Measurements from ENCODE around the gene CDC42BPG. TPM values are rescaled to one million over a fixed set of nuclear protein-coding genes. Genes with fewer than 3 reads are reported as not detected.

CDC42BPG gene
- total and polyA plus RNA-seq, 2 of the 8 experiments (the other 6 are each of a cell fraction or from before 2014, with no cell fraction given): 3.7 to 10.6 TPM

DNA sequence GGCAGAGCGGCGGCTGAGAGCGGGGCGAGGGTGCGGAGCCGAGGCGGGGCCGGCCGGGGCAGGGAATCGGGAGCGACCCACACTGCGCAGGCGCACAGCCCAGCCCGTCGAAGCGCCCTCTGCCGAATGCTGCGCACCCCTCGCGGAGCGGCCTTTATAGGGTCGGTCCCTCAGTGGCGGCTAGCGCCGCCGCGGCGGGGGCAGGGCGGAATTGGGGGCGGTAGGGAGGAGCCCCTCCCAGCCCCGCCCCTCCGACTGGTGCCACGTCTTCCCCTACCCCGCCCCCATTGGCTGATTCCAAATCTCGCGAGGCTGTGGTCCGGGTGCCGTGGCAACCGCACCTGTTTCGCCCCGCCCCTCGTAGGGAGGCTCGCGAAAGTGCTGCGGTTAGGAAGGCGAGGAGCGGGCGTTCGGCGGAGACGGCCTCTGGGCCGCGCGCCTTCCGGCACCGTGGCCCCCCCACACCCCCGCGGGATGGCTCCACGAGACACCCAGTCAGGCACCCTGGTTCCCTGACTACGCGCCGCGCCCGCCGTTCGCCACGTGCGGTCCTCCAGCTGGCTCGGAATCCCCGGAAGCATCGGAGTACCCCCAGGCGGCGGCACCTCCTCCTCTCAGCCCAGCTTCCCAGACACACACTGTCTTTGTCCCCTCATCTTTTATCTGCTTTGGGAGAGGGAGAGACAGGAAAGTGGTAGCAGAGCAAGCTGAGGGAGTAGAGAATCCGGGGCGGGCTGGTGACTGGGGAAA lies 34.2 kb upstream of the CDC42BPG start, which contains the start of gene EHD1 (continued):
- TF ChIP-seq CBX8 (IDR thresholded peaks at IDR 0.05; ENCODE audit: borderline replicate concordance, low read depth, low read length) (no peak), SP2 (IDR thresholded peaks at IDR 0.05; ENCODE audit: low read length) (no peak), SIX5 (IDR thresholded peaks at IDR 0.05; ENCODE audit: low read depth, low read length) (no peak), SIN3A (conservative IDR thresholded peaks at IDR 0.05 in 1 of 2, IDR thresholded peaks at IDR 0.05 in 1 of 2; ENCODE audit: low read depth in 1 of 2, low read length in 2 of 2) (0 out of 4 replicates have a peak, but pooled peaks of 1 of the 2 experiments have one; percentile 6), FOSL1 (IDR thresholded peaks at IDR 0.05; ENCODE audit: insufficient read depth, low read depth, low read length) (no peak), HDAC2 (IDR thresholded peaks at IDR 0.05; ENCODE audit: borderline replicate concordance in 1 of 2, low read depth in 2 of 2, low read length in 2 of 2) (no peak), ATF3 (IDR thresholded peaks at IDR 0.05; ENCODE audit: insufficient read depth, low read depth, low read length) (0 out of 2 replicates have a peak, but pooled peaks have one; percentile 8), CHD2 (IDR thresholded peaks at IDR 0.05; ENCODE audit: low read length) (peak; percentile 97), PHF8 (conservative IDR thresholded peaks at IDR 0.05; ENCODE audit: low read depth, low read length) (peak; percentile 80), GTF2F1 (IDR thresholded peaks at IDR 0.05; ENCODE audit: borderline replicate concordance, low read depth, low read length) (0 out of 2 replicates have a peak, but pooled peaks have one; percentile 25), TCF12 (IDR thresholded peaks at IDR 0.05; ENCODE audit: low read depth, low read length) (no peak), ASH2L (IDR thresholded peaks at IDR 0.05; ENCODE audit: low read length) (no peak), SIRT6 (IDR thresholded peaks at IDR 0.05; ENCODE audit: low read length) (no peak), SP4 (IDR thresholded peaks at IDR 0.05; ENCODE audit: low read length) (peak; percentile 80; the same call in 1 of the 2 replicates), HDAC6 (IDR thresholded peaks at IDR 0.05; ENCODE audit: low read depth, low read length) (no peak), SP1 (IDR thresholded peaks at IDR 0.05; ENCODE audit: low read depth, low read length) (peak; percentile 73; the same call in 1 of the 2 replicates), ATF2 (IDR thresholded peaks at IDR 0.05; ENCODE audit: low read length) (no peak), EP300 (IDR thresholded peaks at IDR 0.05; ENCODE audit: borderline replicate concordance in 1 of 2, low read depth in 2 of 2, low read length in 2 of 2) (no peak)
- TF ChIP-seq, protein P1, sequence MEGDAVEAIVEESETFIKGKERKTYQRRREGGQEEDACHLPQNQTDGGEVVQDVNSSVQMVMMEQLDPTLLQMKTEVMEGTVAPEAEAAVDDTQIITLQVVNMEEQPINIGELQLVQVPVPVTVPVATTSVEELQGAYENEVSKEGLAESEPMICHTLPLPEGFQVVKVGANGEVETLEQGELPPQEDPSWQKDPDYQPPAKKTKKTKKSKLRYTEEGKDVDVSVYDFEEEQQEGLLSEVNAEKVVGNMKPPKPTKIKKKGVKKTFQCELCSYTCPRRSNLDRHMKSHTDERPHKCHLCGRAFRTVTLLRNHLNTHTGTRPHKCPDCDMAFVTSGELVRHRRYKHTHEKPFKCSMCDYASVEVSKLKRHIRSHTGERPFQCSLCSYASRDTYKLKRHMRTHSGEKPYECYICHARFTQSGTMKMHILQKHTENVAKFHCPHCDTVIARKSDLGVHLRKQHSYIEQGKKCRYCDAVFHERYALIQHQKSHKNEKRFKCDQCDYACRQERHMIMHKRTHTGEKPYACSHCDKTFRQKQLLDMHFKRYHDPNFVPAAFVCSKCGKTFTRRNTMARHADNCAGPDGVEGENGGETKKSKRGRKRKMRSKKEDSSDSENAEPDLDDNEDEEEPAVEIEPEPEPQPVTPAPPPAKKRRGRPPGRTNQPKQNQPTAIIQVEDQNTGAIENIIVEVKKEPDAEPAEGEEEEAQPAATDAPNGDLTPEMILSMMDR (IDR thresholded peaks at IDR 0.05; ENCODE audit: control extremely low read depth in 1 of 3, insufficient read depth in 1 of 3, low read depth in 1 of 3, low read length in 3 of 3): peak; percentile 66 to 76 (median 71)
